NCI-H510A (cell line): ENCODE measurements around the gene CMPK1.

Experiments
- DNase-seq: peaks from one replicate; lab custom pipeline; 2025; lab: John Stamatoyannopoulos, UW

Gene CMPK1

DNA sequence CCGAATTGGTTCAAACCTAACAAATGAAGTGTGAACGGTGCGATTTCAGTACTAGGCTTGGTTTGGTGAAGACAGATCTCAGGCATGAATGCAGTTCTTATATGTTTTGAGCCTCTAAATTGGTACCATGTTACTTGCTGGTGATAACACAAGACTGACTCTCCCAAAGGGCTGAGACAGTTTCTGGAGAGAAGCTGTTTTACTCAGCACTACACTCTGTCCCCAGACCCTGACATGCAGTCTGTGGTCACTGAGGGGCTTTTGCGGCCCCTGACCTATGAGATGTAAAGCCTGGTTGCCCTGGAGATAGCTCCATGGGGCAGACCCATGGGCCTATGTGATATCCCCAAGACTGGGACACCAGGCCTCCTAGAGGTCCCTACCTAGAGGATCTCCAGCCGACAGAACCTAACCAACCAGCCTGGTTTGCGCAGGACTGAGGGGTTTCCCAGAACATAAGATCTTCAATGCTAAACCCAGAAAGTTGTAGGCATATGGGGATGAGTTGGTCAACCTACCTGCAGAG, 63.1 kb downstream of the CMPK1 start:
- no peak for DNase-seq

DNA sequence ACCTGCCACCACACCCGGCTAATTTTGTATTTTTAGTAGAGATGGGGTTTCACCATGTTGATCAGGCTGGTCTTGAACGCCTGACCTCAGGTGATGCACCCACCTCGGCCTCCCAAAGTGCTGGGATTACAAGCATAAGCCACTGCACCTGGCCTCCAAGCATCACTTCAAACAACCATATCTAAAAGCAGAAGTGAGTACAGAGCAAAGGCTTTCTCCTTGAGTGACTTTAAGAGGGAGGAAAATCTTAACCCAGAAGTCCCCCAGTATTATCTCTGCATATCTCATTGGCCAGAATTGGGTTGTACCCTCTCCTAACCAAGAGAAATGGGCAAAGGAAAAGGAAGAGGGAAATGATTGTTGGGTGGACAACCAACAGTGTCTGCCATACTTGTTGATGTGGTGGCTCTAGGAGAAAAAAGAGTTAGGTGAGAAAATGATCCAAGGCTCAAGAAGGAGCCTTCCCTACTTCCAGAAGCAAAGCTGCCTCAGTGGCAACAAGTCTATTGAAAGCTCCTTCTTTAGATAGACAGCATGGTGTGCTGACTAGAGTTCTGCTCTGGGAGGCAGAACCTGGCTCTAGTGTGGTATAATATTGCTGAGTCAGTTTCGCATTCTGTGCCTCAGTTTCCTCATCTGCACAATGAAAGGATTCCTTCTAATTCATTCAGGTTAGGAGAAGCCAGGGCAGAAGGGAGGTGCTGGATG, 65.7 kb downstream of the CMPK1 start:
- DNase-seq: no peak

DNA sequence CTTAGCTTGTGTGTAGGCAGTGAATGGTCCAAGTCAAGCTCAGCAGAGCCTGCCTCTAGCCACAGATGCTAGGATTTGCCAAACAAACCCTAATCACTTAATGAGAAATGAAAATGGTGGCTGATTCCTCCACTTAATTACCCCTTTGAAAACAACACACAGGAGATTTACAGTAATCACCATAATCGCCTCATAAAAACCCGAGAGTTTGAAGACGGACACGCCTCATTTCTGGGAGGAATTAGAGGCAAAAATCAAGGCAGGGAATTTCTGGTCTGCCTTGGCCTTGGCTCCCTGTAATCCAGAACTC, 66.2 kb downstream of the CMPK1 start:
- no peak for DNase-seq

DNA sequence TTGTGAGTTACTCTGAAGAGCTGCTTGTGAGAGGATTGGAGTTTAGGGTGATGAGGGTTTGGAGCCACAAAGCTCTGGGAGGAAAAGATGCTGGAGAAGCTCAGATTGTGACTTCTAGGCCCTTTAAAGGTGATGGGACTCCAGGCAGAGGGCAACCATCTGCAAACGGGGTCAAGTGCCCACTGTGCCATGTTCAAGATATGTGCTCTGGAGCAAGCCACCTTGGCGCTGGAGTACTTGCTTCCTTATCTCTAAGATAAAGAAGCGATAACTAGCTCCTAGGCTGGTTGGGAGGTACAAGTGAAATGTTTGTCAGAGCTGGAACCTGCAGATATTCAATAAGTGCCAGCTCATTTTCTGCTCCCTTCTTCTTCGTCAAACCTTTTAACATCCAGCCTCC, 68.2 kb downstream of the CMPK1 start:
- no peak for DNase-seq

DNA sequence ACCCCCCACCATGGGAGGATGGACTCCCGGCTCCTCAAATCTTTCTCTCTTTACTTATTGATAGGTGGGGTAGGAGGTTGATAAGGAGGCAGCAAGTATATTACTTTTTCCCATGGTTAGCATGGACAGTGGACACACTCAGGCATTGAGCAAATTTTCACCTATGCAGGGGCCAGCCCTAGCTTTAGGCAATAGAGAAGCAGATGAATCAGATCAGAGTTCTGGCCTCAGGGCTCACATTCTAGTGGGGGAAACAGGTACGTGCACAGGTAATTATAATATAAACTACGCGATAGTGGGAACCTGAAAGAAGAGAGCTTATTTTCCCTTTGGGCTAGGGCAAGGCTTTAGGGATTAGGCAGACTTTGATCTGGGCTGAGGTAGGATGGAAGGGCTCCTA, 69.0 kb downstream of the CMPK1 start:
- DNase-seq: no peak

DNA sequence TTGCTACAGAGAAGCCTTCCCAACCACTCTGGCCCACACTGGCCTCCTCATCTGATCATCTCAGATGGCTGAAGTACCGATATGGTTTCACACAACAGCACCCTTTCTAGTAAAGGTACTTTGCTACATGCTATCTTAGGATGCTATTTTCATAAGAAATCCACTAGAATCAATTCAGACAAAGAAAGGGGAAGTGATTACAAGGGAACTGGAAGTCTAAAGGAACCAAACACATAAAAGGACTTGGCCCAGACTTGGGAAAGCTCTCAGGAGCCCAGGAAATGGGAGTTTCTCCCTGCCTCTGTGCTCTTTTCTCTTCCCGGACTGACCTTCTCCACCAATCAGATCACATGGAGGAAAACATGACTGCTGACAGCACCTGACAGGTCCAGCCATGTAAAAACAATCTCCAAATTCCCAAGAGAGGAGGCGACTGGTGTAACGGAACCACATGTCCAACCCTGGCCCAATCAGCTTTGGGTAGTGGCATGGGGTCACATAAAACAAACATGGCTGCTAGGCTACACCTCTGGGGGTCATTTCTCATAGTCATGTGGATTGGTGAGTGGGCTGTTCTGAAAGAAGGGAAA, 69.8 kb downstream of the CMPK1 start:
- DNase-seq: no peak

DNA sequence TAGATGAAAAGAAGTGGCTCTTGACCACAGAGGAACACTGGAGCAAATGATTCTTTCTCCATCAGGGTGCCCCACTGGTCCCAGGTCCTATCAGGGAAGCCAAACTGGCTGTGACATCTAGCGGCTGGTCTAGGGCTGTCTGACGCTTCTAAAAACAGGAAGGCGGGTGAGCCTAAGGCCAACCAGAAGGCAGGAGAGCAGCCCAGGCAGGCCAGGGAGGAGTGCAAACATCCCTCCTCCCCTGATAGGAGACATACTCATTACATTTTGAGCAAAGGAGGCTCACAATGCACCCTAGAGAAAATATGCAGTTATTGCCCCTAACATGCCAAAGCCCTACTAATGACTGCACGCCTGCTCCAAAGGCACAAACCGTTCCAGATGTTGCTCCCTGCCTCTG, 72.1 kb downstream of the CMPK1 start:
- no peak for DNase-seq

DNA sequence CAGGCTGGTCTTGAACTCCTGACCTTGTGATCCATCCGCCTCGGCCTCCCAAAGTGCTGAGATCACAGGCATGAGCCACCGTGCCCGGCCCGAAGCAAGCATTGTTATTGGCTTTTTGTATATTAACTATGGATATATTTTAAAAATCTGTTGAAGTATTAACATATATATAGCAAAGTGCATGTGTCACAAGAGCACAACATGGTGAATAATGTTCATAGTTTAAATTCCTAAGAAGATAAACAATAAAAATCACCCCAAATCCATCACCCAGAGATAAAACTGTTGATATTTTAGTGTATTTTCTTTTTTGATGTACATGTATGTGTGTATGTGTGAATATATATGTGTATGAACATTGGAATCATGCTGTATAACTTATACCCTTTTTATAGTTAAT, 73.4 kb downstream of the CMPK1 start:
- no peak for DNase-seq

DNA sequence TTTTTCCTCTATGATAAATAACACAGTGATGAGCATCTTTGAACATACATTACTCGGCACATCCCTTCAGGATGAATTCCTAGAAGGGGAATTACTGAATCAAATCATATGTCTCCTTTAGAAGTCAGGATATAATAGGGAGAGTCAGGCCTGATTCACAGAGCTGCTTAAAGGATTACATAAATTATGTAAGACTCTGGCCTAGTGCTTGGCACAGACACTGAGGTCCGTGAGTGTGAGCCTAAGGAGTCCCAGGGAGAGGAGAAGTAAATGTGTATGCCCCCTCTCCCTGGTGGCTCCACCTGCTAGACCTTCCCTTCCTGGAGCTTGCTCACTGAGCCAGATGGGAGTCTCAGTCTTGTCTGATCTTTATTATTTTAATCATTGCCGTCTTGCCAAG, 73.9 kb downstream of the CMPK1 start:
- DNase-seq: no peak

DNA sequence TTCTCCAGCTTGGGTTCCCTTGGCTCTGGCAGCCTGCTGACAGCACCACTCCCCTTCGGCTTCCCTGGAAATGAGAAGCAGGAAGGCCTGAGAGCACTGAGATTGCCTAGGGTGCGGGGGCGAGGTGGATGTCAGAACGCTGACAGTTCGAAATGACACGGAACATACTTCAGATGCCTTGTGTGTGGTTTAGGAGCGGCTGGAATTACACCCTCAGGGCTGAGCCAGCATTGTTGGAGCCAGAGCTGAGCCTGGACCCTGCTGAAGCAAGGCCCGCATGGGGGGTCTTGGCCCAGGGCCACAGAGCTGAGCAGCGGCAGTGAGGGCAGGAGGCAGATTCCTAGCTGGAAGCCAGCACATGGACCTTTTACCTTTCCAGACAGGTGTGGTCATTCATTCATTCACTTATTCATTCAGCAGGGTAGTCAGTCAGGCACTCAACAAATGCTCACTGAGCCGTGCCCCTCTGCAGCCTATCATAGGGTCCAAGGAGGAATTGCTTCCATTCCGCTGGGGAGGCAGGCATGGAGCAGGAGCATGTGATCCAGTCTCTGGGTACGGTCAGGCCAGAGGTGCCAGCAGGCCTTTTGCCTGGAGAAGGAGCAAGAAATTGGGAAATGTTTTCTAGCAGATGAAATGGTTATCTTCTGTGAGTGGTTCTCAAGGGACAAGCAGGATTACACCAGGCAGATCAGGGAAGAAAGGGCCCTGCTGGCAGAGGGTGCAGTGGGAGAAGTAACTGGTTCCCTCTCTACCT, 75.9 kb downstream of the CMPK1 start:
- no peak for DNase-seq

DNA sequence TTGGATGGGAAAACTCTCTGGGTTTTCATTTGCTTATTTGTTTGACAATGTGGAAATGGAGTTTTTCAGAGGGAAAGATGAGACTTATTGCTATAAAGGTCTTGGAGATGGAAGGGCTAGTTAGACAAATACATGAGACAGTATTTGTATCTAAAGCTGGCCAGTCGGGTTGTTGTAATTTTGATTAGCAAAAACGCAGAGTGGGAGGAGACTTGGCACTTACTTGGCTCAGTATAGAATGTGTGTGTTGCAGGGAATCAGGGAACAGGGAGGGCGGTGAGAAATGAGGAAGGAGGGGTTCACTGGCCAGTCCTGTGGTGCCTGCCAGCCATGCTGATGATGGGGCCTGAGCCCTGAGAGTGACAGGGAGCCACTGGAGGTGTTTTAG, 76.5 kb downstream of the CMPK1 start:
- DNase-seq: no peak

DNA sequence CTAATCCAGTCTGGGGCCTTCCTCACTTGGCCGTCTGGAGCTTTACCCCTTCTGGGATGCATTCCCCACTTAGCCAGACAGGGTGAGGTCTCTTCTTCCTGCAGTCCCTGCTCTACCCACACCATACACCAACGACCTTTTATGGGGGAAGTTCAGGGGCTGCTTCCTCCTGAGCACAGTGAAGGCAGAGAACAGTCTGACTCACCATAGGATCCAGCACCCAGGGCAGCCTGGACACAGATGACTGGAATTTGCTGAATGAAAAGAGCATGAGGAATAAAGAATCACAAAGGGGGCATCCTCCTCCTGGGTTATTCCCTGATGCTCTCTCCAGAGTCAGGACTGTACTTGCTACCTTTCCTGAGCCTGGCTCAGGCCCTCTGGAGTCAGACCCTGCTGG, 77.8 kb downstream of the CMPK1 start:
- DNase-seq: no peak

DNA sequence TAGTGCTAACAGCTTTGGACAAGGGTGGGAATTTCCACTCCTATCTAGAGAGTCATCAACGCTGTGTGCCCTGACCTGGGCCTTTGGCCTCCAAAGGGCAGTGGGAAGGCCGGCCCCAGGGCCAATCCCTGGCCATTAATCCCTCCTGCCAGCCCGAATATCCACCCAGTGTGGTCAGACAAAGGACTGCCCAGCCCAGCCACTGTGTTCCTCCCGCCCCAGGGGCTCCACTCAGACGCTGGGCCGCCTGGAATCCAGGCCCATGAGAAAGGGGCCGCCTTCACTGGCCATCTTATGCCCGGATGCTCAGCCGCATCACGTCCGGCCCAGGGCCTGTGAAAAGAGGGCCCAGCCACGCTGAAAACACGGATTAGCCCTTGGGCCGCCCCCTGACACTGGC, 78.8 kb downstream of the CMPK1 start:
- no peak for DNase-seq

DNA sequence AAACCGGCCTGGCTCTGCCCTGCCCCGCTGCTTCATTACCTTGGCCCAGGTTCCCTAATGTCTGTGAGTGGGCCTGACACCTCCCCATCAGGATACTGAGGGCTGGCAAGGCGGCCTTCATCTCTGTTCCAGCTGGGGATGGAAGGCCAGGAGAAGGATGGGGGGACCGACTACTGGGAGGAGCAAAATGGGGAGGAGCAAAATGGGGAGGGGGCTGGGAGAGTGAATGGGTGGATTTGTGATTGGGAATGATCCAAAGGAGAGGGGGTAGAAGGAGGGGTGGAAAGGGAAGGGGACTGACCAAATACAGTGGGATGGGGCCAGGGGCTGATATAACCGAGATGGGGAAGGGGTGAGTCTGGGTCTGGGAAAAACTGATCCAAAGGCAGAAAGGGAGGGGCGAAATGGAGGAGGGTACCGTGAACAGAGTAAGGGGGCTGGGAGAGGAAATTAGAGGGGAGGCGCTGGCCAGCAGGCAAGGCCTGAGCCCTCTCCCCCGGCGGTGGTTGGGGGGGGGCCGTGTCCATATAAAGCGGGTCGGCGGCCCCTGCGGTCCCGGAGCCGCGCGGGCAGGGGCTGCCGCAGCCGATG, 82.2 kb downstream of the CMPK1 start, which contains the start of gene FOXE3:
TSS of gene FOXE3 (plus strand) at position 558 of the 591 bp plus-strand sequence. CDS start at position 589, 31 bp downstream.
- no peak for DNase-seq

DNA sequence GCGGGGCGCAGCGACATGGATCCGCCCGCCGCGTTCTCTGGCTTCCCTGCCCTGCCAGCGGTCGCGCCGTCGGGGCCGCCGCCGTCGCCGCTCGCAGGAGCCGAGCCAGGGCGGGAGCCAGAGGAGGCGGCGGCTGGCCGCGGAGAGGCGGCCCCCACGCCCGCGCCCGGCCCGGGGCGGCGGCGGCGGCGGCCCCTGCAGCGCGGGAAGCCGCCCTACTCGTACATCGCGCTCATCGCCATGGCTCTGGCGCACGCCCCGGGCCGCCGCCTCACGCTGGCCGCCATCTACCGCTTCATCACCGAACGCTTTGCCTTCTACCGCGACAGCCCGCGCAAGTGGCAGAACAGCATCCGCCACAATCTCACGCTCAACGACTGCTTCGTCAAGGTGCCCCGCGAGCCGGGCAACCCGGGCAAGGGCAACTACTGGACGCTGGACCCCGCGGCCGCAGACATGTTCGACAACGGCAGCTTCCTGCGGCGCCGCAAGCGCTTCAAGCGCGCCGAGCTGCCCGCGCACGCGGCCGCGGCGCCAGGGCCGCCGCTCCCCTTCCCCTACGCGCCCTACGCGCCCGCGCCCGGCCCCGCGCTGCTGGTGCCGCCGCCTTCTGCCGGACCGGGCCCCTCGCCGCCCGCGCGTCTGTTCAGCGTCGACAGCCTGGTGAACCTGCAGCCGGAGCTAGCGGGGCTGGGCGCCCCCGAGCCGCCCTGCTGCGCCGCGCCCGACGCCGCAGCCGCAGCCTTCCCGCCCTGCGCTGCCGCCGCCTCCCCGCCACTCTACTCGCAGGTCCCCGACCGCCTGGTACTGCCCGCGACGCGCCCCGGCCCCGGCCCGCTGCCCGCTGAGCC, 83.0 kb downstream of the CMPK1 start:
- DNase-seq: no peak

DNA sequence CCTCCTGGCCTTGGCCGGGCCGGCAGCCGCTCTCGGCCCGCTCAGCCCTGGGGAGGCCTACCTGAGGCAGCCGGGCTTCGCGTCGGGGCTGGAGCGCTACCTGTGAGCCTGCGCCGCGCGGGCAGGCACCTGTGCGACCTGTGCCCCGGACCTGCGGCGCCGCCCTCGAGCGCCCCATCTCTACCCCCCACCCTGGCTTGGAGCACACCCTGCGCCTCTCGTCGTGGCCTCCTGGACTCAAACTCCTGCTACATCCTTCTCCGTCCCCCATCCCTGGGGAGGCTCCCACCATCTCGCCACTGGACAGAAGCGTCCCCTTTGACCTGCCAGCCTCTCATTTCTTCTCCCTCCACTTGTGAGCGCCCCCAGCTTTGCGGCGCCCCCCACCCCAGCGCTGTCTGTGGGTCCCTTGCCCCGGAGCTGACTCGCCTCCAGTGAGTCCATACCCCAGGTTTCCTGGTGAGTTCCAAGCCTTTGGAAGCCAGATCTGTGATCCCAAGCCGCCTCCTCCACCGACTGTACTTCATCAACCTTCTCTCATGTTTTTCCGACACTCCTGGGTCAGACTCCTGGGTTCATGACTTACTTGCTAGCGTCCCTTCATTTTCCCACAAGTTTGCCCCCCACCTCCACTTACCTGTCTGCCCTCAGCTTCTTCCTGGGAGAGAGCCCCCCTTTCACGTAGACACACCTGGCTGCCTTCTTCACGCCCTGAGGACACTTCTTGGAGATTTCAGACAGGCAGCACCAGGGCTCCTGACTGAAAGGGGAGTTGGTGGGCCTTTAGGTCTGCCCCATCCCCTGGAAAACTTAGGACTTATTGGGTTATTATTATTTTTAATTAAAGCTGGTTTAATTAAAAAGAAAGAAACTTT, 83.8 kb downstream of the CMPK1 start:
- DNase-seq: no peak

DNA sequence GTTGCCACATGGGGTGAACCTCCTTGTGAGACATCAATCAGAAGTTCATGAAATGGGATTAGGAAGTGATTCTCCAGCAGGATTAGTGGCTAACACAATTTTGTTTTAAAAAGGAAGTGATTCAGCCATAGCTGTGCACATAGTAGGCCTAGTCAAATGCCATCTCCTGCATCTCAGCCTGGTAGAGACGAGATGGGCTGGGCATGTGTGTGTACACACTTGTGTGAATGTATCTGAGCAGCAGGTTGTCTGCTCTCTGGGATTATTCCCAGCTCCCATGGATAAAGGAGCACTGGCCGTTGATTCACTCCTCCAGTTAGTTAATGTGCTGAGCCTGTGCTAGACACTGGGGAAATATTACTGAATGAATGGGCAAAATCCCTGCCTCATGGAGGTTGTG, 84.5 kb downstream of the CMPK1 start:
- no peak for DNase-seq

DNA sequence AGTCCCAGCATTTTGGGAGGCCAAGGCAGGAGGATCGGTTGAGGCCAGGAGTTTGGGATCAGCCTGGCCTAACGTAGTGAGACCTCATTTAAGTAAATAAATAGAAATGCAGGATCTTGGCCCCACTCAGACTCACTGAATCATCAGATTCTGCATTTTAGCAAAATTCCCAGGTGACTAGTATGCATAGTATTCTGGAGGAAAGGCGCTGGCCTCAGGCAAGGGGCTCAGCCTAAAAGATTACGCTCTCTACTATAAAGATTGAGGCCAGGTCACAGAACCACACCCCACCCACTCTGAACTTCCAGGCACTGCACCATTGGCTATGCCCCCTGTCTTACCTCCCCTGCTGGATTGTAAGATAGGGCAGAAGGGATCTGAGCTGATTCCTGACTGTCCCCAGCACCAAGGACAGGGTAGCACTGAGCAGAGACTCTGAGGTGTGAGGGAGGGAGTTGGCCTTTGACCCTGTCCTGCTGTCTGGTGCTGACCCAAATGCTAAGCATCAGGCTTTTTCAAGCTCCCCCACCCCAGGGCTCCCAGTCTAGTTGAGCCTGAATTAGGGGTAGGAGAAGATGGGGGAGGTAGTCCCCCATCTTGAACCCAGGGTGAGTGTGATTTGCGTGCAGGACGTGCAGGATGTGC, 85.2 kb downstream of the CMPK1 start:
- DNase-seq: no peak

DNA sequence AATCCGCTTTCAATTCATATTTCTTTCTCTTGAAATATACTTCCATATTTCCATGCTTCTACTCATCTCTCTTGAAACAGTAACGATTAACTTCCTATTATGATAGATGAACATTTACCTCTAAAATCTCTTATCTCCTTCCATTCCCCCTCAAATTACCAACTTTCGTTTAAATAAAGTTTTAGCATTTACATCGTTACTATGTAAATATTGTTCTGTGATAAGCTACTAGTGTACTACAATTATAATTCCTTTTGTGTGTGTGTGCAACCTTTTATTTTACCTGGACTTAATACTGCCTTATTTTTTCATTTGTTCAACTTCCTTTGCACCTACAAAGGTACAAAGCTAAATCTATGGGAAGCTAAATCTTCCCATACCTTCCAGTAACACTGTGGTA, 87.0 kb downstream of the CMPK1 start:
- DNase-seq: no peak

DNA sequence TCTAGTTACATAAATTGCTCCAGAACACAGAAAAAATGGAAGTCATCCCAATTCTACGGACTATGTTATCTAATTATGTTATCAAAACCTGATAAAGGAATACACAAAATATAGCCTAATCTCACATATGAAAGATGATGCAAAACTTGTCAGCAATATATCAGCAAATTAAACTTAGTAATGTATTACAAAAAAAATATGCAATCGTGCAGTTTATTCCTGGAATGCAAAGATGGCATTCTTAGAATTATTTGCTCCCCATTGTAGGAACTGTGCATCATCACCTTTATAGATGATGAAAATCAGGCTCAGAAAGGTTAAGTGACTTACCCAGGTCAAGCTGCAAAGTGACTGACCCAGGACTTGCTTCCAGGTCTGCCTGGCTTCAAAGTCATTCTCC, 90.3 kb downstream of the CMPK1 start:
- DNase-seq: no peak
